GM12865 (cell line): Measurements from ENCODE around the gene PRKCE.

Experiments
- DNase-seq: peaks from one replicate; pipeline ENCODE4 v3.0.0; 2010; ENCODE audit warnings: low read depth
- H3K4me3 ChIP-seq: 2 replicates; pipeline ENCODE4 v1.5.1; 2011; ENCODE audit warnings: mild to moderate bottlenecking, low read depth, low read length, control low read depth
- TF ChIP-seq, protein P1 (sequence below): IDR thresholded peaks from 2 replicates; pipeline ENCODE4 v1.5.1; 2011; ENCODE audit warnings: low read length, control low read depth, low read depth, inconsistent platforms; ENCODE audit not compliant: insufficient read depth; ENCODE audit errors: missing control alignments

PRKCE gene

DNA sequence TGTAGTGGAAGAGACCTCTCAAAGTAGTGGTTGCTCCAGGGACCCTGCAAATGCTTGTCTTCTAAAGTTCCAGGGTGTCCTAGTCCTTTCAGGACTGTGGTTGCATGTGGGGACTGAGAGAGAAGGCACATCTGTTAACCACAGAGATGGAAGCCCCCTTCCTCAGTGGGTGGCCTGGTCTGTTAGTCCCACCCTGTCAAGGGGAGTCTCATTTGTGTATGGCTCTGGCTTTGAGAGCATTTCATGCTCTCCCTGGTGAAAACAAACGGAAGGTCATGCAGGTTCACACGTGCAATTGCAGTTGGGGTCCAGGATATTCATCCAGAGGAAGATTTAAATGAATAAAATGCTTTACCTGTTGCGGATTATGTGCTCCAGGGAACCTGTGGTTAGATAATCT lies 219.6 kb downstream of the PRKCE start:
- DNase-seq: no peak
- TF ChIP-seq, protein P1, sequence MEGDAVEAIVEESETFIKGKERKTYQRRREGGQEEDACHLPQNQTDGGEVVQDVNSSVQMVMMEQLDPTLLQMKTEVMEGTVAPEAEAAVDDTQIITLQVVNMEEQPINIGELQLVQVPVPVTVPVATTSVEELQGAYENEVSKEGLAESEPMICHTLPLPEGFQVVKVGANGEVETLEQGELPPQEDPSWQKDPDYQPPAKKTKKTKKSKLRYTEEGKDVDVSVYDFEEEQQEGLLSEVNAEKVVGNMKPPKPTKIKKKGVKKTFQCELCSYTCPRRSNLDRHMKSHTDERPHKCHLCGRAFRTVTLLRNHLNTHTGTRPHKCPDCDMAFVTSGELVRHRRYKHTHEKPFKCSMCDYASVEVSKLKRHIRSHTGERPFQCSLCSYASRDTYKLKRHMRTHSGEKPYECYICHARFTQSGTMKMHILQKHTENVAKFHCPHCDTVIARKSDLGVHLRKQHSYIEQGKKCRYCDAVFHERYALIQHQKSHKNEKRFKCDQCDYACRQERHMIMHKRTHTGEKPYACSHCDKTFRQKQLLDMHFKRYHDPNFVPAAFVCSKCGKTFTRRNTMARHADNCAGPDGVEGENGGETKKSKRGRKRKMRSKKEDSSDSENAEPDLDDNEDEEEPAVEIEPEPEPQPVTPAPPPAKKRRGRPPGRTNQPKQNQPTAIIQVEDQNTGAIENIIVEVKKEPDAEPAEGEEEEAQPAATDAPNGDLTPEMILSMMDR: no peak
- no peak overlapping the region for H3K4me3 ChIP-seq

DNA sequence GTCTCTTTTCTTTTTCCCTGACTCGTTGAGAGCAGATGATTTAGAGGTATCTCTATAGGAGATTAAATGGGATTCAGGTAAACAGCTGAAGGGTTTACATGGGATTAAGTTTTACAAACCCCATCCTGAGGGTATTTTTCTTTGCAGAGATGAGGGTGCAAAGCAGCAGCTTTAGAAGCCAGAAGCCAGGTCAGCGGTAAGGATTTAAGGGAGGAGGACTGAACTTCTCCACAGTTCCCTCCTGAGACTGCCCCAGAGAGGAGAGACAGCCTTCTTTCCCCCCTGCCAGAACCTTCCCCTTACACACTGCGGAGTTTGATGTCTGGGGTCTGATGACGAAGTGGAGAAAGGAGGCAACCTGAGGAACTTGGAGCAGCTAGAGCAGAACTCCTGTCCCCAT lies 220.1 kb downstream of the PRKCE start:
- H3K4me3 ChIP-seq: no peak overlapping the region
- TF ChIP-seq, protein P1: no peak
- no peak for DNase-seq

DNA sequence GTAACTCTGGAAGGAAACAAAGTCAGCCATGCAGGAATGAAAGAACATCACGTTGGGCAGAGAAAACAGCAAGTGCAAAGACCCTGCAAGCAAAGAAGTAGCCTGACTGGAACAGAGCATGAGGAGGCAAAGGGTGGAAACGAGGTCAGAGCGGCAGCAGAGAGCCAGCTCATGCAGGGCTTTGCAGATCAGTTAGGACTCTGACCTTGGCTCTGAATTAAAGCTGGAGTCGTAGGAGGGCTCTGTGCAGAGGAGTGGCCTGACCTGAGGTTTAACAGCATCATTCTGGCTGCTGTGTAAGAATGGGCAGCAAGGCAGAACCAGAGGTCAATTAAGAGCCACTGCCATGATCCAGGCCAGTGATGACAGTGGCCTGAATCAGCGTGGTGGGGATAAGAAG lies 220.7 kb downstream of the PRKCE start:
- no peak overlapping the region for H3K4me3 ChIP-seq

DNA sequence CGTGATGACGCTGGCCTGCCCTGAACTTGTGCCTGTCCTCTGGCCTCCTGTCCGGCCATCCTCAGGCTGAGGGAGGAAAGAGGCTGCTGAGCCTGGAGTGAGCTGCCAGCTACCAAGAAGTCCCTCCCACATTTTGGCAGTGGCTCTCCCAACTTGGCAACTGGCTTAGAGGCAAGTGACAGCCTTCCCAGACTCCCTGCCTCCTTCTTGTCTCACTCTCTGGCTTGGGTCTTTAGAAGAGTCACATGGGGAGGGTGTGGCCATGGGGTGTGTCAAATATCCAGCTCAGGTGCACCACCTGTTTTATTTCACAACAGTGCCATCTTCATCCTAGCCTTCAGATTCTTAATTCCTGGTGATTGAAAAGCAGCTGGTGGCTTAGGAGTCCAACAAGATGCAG lies 222.9 kb downstream of the PRKCE start:
- DNase-seq: no peak
- no peak overlapping the region for H3K4me3 ChIP-seq
- TF ChIP-seq, protein P1: no peak

More for the DNA sequence above, 220.7 kb downstream of the PRKCE start:
- DNase-seq: no peak
- TF ChIP-seq, protein P1: no peak

DNA sequence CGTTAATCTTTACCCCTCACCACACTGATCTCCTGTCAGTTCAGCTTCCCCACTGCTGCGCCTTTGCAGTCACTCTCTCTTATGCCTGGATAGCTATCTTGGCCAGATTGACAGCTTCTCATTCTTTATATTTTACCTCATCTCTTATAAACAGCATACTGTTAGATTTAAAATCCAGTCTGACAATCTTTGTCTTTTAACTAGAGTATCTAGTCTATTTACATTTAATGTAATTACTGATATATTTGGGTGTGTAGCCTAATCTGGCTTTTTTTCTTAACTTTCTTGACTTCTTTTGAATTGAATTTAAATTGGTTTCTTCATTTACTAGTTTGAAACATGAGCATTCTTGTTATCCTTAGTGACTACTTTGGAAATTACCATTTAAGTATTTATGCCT lies 225.1 kb downstream of the PRKCE start:
- no peak for DNase-seq
- TF ChIP-seq, protein P1: no peak
- no peak overlapping the region for H3K4me3 ChIP-seq

DNA sequence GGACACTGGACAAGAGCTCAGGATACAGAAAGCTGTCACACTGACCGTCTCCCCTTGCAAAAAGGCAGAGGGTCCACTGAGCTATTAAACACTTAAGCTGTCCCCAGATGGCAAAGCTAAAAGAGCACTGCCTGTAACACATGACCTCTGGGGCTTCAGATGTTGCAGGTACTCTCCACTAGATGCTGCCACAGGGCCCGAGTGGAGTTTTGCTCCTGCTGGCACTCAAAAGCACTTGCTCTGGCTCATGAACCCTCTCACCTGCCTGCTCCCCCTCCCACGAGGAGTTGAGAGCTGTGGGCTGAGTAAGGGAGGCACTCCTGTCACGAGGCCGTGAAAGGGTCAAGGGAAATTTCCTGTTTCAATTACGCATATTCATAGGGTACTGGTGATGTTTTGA lies 227.9 kb downstream of the PRKCE start:
- DNase-seq: peak; percentile 15
- TF ChIP-seq, protein P1: peak; percentile 6
- no peak overlapping the region for H3K4me3 ChIP-seq

DNA sequence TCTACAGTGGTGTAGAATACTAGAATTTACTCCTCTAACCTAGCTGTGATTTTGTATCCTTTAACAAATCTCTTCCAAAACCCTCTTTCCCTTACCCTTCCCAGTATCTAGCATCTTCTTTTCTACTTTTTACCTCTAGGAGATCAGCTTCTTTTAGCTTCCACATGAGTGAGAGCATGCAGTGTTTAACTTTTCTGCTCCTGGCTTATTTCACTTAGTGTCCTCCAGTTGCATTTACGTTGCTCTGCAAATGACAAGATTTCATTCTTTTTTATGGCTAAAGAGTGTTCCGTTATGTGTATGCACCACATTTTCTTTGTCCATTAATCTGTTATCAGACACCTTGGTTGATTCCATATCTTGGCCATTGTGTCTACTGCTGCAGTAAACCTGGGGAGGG lies 228.5 kb downstream of the PRKCE start:
- TF ChIP-seq, protein P1: no peak
- no peak for DNase-seq
- H3K4me3 ChIP-seq: no peak overlapping the region
